ENCODE results near the gene COA8.

GRCh38 chr14:103536693-103537092, 26.1 kb upstream of the COA8 start:
- TF ChIP-seq POLR2AphosphoS5 (IDR thresholded peaks at IDR 0.05; ENCODE audit: low read depth): 0 out of 2 replicates have a peak, but pooled peaks have one; percentile 5
- TF ChIP-seq CTCF (IDR thresholded peaks at IDR 0.05; ENCODE audit: insufficient read depth, low read length): no peak
